HG03060 (cell line): ENCODE data around the gene LYVE1.

ENCODE experiments used
- ATAC-seq: cut with Tn5 transposase; IDR thresholded peaks from one replicate; pipeline ENCODE4 v1.9.1; 2021; ENCODE audit warnings: low read depth, moderate number of reproducible peaks; ENCODE audit not compliant: unreplicated experiment

The LYVE1 gene

DNA sequence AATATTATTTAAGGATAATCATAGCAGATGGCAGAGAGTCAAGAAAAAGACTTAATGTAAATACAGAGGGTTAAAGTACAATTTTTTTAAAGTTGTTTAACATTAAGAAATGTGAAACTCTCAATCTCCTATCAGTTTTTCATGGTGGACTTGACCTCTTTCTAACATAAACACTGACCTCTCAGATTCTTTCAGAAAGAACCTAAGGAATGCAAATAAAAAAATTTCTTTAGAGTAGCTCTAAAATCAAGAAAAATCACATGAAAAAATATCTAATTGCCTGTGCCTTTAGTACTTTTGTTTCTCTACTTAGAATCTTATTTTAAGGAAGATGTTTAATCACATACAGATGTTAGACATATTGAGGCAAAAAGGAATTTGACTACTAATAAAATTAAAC is 40.3 kb downstream of the LYVE1 start:
- no peak for ATAC-seq

DNA sequence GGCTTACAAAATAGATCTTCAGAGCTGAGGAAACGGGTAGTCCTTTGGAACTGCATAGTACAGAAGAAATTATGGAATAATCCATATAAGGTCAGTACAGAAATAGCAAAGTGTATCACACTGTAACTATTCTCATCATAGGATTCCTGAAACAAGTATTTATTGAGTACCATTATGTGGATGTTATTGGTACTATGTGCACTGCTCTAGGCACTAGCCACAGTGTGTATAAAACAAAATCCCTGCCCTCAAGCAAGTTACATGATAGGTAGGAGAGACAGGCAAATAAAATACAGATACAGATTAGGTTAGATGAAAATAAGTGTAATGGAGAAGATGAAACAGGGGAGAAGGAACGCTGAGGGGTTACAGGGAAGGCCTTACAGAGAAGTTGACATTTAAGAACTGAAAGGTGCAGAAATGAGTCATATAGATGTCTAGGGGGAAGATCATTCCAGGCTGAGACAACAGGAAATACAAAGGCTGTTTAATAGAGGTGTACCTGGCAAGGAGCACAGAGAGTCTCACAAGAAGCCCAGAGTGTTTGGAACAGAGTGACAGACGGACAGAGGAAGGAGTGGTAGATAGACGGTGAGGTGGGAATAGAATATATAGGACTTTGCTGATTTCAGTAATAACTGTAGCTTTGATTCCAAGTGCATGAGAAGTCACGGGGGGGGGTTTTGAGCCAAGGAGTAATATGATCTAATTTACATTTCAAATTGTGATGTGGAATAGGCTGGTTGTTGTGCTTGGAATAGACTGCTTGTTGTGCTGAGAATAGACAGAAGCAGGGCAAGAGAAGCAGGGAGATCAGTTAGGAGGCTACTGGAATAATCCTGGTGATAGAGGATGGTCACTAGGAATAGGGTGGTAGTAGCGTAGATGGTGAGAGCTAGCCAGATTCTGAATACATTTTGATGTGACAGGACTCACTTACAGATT is 41.2 kb downstream of the LYVE1 start:
- ATAC-seq = no peak

DNA sequence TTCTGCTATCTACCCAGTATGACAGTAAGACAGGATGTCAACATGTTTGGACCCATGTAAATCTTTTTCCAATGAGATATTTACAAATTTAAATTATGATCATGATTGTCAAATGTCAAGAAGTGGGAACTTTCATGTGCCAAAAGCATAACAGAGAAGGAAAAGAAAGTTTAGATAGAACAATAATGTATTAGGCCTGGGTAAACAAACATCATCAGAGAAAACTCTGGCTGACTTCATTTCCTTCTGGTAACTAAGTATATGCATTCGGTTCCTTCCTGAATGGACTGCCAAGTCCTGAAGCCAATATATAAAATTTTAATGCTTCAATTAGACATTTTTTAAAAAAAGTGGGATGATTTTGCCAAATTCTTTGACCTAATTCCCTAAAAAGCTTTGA is 44.0 kb downstream of the LYVE1 start:
- no peak for ATAC-seq

DNA sequence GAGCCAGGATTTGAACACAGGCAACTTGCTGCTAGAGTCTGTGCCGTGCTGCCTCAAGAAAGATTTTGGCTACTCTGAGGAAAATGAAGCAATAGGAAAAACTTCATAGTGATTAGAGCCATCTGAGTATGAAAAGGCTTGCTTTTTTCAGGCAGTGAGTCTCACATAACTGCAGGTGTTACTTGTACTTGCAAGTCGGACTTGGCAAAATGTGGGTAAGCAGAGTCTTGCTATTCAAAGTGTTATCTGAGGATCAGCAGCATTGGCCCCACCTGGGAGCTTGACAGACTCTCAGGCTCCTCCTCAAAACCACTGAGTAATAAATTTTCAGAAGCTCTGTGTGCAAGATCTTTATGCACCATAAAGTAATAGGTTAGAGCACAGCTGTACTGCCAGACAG is 45.5 kb downstream of the LYVE1 start:
- no peak for ATAC-seq

DNA sequence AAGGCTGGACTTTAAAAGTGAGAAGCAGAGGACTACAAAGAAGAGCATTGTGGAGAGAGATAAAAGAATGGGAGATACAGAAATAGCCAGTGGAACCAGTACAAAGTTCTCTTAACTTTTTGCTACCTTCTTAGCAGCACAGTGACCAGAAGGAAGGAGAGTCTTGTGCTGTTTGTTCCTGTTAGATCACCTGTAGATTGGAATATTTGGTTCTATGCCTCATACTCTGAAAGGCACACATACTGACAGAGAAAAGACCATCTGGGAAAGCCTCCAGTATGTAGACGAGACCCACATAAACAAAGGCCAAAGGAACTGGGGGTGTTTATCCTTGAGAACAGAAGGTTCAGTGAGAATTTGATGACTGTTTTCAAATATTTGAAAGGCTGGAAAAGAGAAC is 46.2 kb downstream of the LYVE1 start:
- no peak for ATAC-seq

DNA sequence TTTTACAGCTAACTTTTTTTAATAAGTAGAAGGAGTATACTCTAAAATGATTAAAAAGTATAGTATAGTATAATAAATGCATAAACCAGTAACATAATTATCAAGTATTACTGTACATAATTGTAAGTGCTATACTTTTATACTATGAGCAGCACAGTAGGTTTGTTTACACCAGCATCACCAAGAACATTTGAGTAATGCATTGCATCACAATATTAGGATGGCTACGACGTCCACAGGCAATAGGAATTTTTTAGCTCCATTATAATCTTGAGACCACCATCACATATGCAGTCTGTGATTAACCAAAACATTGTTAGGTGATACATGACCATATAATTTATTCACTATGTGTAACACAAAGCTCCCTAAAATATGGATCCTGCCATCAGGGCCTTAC is 47.9 kb downstream of the LYVE1 start:
- no peak for ATAC-seq

DNA sequence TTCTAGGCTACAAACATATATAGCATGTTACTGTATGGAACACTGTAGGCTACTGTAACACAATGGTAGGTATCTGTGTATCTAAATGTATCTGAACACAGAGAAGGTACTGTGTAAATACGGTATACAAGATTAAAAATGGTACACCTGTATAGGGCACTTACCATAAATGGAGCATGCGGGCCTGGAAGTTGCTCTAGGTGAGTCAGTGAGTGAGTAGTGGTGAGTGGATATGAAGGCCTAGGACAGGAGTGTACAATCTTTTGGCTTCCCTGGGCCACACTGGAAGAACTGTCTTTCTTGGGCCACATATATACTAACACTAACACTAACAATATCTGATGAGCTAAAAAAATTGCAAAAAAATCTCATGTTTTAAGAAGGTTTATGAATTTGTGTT is 48.8 kb downstream of the LYVE1 start:
- ATAC-seq = no peak

DNA sequence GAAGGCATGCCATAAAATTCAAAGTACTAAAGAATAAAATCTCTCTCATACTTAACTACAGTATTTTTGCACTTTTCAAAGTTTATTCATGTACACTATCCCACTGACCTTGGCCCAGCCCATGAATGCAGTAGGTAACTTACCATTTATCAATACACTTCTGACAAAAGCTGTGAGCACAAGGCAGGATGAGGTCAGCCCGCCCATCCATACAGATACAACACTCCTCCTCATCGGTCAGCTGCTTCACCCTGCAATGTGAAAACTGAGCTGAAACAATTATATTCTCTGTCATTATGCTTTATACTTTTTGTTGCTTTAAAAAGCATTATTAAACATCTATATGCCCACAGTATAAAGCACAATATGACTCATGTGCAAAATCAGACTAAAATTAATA is 49.6 kb downstream of the LYVE1 start:
- no peak for ATAC-seq

DNA sequence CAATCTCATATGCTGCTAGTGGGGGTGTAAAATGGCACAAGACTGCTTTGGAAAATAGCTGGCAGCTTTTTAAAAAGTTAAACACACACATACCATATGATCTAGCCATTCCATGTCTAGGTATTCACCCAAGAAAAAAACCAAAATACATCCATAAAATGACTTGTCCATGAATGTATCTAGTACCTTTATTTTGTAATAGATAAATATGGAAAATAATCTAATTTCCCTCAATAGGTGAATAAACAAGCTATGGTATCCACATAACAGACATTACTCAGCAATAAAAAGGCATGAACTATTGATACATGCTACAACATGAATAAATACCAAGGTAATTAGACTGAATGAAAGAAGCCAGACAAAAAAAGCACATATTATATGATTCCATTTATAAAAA is 50.3 kb downstream of the LYVE1 start:
- ATAC-seq = no peak

DNA sequence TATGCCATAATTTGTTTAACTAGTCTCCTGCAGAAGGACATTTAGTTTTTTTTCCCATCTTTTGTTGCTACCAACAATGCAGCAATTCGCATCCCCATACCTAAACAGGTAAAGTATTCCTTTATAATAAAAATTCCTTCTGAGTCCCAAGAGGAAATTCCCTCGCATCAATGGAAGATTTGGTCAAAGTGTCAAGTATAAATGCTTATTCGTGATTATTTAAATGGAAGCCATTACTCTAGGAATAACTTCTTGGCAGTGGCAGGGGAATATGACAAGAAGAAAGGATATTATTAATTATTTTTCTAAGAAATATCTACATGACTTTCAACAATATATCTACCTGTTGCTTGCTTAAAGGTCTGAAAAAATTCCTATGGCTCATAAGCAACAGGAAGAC is 53.0 kb downstream of the LYVE1 start:
- ATAC-seq = no peak

DNA sequence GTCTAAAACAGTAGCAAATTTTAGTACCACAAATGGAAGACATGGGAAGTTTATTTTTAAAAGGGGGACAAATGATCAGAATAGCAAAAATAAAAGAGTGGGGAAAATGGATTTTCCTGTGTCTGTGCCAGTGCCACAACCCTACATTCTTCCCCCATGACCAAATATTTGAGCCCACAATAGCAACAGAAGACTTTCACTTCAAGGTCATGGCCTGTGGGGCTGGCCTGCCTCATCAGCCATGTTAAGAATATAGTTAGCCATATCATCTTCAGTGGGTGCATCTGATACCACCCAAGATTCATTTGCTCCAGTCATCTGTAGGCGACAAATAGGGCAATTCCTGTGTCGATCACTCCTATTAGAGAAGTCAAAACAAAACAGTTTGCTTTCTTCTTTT is 53.8 kb downstream of the LYVE1 start:
- ATAC-seq = no peak

DNA sequence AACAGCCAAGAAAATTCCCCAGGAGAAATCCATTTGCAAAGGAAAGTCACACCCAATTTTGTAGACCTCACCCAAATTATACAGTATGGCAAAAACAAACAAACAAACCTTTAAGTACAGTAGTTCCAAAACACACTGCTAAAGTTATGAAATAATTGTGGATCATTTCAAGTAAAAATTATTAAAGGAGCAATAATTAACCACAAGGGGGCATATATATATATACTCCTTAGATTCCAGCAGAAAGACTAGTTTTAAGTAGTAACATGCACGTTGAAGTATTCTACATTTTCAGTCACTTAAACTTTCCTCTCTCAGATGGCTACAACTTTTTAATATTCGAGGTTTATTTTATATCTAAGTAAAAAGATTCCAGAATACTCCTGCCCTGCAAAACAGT is 54.3 kb downstream of the LYVE1 start:
- no peak for ATAC-seq

DNA sequence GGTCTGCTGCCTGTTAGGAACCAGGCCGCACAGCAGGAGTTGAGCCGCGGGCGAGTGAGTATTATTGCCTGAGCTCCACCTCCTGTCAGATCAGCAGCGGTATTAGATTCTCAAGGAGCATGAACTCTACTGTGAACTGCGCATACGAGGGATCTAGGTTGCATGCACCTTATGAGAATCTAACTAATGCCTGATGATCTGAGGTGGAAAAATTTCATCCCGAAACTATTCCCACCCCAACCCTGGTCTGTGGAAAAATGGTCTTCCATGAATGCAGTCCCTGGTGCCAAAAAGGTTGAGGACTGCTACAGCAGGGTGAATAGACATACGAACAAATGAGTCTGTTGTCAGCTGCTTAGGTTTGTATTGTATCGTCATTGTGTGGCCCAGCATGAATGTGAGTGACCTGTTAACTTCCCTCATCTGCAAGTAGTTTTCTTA is 57.3 kb downstream of the LYVE1 start:
- no peak for ATAC-seq
